SW480 (cell line): ENCODE data around the gene GGT5.
A peak's percentile ranks its signal among the peaks of the same experiment; 100 is the strongest.
"Not testable (repeated sequence)": the region's sequence is repeated elsewhere in the genome, so short reads cannot be mapped to it uniquely, and the experiment has no call there.

Source experiments
- DNase-seq: peaks from one replicate; pipeline ENCODE4 v3.0.0-alpha.2; 2016; ENCODE audit warnings: low spot score

Gene GGT5

GRCh38 chr22:24205438-24206195 is 39.3 kb downstream of the GGT5 start:
- peak; percentile 29 for DNase-seq

GRCh38 chr22:24203856-24204255 is 41.0 kb downstream of the GGT5 start:
- not testable (repeated sequence) for DNase-seq

GRCh38 chr22:24201681-24202614 is 42.9 kb downstream of the GGT5 start:
- peak; percentile 32 for DNase-seq

GRCh38 chr22:24200619-24201212 is 44.2 kb downstream of the GGT5 start:
- peak; percentile 67 for DNase-seq

- no peak for DNase-seq
Observed at GRCh38 chr22:24198682-24199052, 46.2 kb downstream of the GGT5 start.

- DNase-seq = no peak
Observed at GRCh38 chr22:24191893-24192292, 53.0 kb downstream of the GGT5 start.

- no peak for DNase-seq
Observed at GRCh38 chr22:24191381-24191841, 53.5 kb downstream of the GGT5 start.

- DNase-seq = no peak
Observed at GRCh38 chr22:24190596-24191208, 54.2 kb downstream of the GGT5 start.

- no peak for DNase-seq
Observed at GRCh38 chr22:24190159-24190540, 54.7 kb downstream of the GGT5 start.

- peak; percentile 46 for DNase-seq
Observed at GRCh38 chr22:24189249-24190158, 55.4 kb downstream of the GGT5 start.

- no peak for DNase-seq
Observed at GRCh38 chr22:24188705-24189248, 56.1 kb downstream of the GGT5 start.

- no peak for DNase-seq
Observed at GRCh38 chr22:24187731-24188644, 56.9 kb downstream of the GGT5 start.

- DNase-seq = no peak
Observed at GRCh38 chr22:24186892-24187670, 57.8 kb downstream of the GGT5 start.

- no peak for DNase-seq
Observed at GRCh38 chr22:24186352-24186740, 58.5 kb downstream of the GGT5 start.

- no peak for DNase-seq
Observed at GRCh38 chr22:24185501-24186351, 59.2 kb downstream of the GGT5 start.

GRCh38 chr22:24185001-24185500 is 59.8 kb downstream of the GGT5 start:
- DNase-seq = no peak

GRCh38 chr22:24184057-24184798 is 60.7 kb downstream of the GGT5 start:
- no peak for DNase-seq
